DMS 273 (cell line): ENCODE results near the gene UNCX.
"Not testable (repeated sequence)": the region's sequence is repeated elsewhere in the genome, so short reads cannot be mapped to it uniquely, and the experiment has no call there.

Source experiments
- DNase-seq: peaks from one replicate; lab custom pipeline; 2025; ENCODE audit not compliant: unreplicated experiment; lab: John Stamatoyannopoulos, UW

UNCX gene

GRCh38 chr7:1232623-1233332 lies at the start of gene UNCX:
Gene UNCX (plus strand): TSS chr7:1232872. CDS start chr7:1233018, 146 bp downstream.
- DNase-seq: peak; percentile 72

DNA sequence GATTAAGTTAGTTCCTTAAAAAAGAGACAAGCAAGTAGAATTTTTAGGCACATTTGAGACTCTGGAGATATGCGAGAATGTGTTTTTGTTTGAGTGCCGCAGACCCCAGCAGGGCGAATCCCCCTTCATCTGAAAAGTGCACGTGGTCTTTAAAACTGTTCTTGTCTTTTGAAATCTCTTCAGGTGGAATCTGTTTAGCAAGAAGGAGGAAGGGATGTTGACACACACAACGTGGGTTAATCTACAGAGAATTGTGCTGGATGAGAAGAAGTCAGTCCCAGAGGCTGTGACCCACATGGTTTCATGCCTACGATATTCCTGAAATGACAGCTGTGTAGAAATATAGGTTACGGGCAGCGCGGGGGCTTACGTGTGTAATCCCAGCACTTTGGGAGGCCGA lies 45.5 kb upstream of the UNCX start:
- DNase-seq: no peak

DNA sequence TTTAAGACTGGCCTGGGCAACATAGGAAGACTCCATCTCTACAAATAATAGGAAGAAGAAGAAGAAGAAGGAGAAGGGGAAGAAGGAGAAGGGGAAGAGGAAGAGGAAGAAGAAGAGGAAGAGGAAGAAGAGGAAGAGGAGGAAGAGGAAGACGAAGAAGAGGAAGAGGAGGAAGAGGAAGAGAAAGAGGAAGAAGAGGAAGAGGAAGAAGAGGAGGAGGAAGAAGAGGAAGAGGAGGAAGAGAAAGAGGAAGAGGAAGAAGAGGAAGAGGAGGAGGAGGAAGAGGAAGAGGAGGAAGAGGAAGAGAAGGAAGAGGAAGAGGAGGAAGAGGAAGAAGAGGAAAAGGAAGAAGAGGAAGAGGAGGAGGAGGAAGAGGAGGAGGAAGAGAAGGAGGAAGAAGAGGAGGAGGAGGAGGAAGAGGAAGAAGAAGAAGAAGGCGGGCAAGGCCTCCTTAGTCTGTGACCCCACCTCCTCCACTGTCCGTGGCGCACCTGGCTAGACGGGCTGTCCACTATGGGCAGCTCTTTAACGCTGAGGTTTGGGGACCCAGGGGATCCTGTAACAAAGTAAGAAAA lies 43.9 kb upstream of the UNCX start:
- DNase-seq: no peak

- DNase-seq: no peak
Measured at GRCh38 chr7:1189986-1190772, 42.5 kb upstream of the UNCX start.

- DNase-seq: no peak
Measured at GRCh38 chr7:1192171-1192676, 40.4 kb upstream of the UNCX start.

DNA sequence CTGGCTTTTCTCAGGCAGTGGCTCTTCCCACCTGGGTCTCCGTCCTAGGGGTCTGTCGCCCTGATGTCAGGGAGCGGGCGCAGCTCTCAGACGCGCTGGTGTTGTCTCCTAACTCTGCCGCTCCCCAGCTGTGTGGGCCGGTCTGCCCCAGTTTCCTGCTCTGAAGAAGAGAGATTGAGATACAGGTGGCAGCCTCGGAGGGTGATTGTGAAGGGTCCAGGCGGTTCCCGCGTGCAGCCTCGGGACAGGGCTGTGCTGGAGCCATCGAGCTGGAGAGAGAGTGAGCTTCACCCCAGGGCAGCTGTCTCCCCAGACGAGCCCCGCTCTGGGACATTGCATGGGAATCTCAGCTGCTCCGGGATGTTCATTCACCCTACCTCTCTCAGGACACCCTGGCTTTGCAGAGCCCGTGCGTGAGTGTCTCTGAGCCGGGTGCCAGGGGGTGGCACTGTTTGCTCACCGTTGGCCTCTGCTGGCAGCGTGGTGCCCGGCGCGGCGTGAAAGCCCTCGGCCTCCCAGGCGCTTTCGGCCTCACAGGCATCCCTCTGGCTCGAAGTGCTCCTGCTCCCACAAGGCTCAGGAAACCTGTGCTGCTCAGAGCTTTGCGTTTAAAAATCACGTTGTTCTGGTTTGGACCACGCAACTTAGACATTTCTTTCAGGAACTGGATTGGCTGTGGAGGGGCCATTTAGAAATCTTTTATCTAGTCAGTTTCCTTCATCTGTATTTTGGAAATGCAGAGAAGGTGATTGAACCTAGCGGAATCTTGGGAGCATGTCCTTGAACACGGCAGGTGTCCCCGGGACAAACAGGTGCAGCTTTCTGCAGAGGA lies 38.9 kb upstream of the UNCX start:
- DNase-seq: peak; percentile 94

- not testable (repeated sequence) for DNase-seq
Measured at GRCh38 chr7:1196441-1196840, 36.2 kb upstream of the UNCX start.

DNA sequence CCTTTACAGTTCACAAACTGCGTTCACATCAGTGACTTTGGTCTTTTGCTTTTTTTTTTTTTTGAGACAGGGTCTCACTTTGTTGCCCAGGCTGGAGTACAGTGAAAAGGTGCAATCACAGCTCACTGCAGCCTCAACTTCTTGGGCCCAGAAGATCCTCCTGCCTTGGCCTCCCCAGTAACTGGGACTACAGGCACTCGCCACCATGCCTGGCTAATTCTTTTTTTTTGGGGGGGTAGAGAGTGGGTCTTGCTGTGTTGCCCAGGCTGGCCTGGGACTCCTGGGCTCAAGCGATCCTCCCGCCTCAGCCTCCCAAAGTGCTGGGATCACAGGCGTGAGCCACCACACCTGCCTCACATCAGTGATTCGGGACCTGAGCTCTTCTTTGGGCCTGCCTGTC lies 35.7 kb upstream of the UNCX start:
- no peak for DNase-seq

- peak; percentile 97 for DNase-seq
Measured at GRCh38 chr7:1197997-1198625, 34.6 kb upstream of the UNCX start.

GRCh38 chr7:1200045-1200444 lies 32.6 kb upstream of the UNCX start:
- DNase-seq: peak; percentile 97

DNA sequence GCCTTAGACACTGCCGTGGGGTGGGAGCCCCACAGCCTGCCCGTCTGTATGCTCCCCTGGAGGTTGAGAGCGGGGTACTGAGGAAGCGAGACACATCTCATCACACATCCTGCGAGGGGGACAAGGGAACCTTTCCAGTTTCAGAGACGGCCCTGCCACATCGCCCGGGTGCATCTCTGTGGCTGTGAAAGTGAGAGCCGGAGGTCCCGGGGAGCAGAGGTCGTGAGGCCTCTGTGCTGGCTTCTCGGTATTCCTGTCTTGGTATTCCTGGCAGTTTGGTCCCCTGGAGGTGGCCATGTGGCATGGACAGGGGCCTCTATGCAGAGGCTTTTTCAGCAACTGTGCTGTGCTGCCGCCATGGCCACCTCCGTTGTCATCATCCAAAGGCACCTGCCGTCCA lies 30.8 kb upstream of the UNCX start:
- DNase-seq: no peak

DNA sequence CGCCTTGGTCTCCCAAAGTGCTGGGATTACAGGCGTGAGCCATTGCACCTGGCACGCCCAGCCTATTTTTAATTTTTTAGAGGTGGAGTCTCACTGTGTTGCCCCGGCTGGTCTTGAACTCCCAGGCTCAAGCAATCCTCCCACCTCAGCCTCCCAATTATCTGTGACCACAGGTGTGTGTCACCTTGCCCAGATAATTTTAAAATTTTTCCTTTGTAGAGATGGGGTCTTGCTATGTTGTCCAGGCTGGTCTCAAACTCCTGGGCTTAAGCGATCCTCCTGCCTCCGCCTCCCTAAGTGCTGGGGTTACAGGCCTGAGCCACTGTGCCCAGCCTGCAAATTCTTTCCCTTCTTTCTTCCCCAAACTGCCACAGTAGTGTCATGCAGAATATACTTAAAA lies 29.8 kb upstream of the UNCX start:
- DNase-seq: not testable (repeated sequence)

DNA sequence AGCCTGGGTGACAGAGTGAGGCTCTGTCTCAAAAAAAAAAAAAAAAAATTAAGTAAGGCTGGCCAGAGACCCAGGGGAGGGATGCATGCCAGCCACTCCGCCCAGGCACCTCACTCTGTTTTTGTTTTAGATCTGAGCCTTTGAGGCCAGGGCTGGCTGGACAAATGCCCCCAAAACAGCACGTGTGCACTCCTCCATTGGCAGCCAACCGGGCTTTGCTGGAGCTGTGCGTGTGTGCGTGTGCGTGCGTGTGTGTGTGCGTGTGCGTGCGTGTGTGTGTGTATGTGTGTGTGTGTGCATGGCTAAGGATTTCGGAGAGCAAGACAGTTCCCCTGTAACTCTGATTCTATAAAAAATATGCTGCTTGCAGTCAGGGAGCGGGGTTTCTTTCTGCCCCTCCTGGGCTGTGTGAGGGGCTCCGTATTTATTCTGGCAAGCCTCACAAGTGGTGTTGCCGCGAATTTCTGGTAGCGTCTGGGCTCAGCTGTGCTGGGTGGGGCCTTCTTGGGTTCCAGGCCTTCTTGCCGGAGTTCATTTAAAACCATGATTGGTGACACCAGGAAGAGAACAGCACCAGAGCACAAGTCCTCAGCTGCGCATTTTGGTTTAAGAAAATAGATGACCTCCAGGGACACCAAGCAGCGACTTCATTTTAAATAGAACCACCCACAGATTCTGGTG lies 28.1 kb upstream of the UNCX start:
- DNase-seq: no peak

DNA sequence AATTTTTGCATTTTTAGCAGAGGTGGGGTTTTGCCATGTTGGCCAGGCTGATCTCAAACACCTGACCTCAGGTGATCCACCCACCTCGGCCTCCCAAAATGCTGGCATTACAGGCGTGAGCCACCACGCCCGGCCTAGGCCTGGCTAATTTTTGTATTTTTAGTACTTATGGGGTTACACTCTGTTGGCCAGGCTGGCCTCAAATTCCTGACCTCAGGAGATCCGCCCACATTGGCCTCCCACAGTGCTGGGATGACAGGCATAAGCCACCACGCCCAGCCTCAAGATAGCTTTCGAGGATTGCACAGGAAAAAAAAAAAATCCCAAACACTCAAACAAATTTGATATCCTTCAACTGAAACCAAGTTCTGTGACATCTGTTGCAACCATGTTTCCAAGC lies 26.9 kb upstream of the UNCX start:
- DNase-seq: not testable (repeated sequence)

DNA sequence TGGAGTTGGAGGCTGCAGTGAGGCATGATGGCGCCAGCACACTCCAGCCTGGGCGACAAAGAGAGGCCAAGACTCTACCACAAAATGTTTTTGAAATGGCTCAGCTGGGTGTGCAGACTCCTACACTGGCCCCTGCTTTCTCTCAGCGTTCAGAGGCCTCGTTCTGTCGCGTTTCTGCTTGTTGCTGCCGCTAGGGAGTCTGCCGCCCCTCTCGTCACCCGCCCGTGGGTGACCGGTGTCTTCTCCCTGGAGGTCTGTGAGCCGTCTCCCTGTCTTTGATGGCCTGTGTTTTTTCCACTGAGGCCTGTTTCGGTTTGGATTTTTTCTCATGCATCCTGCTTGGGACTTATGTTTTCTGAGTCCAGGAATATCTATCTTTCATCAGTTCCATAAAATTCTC lies 23.6 kb upstream of the UNCX start:
- no peak for DNase-seq

DNA sequence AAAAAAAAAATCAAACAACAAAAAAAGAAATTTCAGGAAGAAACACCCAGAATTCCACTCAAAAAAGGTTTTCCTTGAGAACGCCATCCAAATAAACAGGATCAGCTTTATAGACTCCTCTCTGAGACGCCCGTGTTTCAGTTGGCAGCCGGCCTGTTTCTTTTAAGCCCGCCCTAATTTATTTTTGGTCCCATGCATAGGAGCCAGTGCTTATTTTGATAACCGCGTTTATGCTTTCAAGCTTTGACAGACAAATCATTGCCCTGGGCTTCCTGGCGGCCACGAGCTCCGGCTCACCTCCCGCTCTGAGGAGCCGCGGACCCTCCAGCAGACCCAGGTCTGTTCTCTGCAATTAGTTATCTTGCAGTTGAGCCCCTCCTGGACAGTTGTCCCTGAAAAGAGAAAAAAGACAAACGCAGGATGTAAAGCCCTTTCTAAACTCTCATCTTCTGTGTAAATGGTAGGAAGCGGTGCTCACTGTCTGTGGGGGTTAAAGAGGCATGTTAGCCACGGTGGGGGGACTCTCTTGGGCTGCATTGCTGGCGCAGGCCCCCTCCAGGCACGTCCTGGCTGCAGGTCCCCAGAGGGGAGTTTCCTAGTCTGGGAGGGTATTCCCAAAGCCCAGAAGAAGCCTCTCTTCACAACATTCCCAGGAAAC lies 22.2 kb upstream of the UNCX start:
- DNase-seq: peak; percentile 88

- peak; percentile 87 for DNase-seq
Measured at GRCh38 chr7:1210979-1211608, 21.6 kb upstream of the UNCX start.

DNA sequence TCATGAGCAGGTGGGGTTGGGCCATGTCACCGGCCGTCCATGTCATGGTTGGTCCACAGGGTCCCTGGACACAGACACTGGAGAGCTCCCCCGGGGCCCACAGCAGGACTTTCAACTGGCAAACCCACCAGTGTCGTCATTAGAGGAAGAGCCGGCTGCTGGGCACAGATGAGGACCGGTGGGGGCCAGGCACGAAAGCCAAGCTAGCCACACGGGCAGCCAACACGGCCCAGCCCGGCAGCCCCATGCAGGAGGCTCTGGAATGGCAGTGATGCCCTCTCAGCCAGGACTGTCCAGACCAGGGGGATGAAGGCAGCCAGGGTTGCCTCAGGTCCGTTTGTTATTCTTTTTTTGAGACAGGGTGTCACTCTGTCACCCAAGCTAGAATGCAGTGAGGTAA lies 21.1 kb upstream of the UNCX start:
- DNase-seq: no peak

- DNase-seq: not testable (repeated sequence)
Measured at GRCh38 chr7:1212025-1212424, 20.6 kb upstream of the UNCX start.
